Mucosa of descending colon (tissue), 3 donors: ENCODE results near the gene UBE2B. TPM values are rescaled to one million over a fixed set of nuclear protein-coding genes. Genes with fewer than 3 reads are reported as not detected.
"Not testable (repeated sequence)": the region's sequence is repeated elsewhere in the genome, so short reads cannot be mapped to it uniquely, and the experiment has no call there.

Source experiments
- ATAC-seq: fragments of 200-7000 bp; cut with Tn5 transposase; one replicate; pipeline ENCODE4 v1.9.1; 2020; ENCODE audit warnings: mild to moderate bottlenecking, moderate library complexity
- DNase-seq, 3 donors: peaks; one replicate each; pipeline ENCODE4 v3.0.0-alpha.2; 2020
- H3K36me3 ChIP-seq: fragments of 200-600 bp; one replicate; pipeline ENCODE4 v1.8.0; 2021; ENCODE audit warnings: low read depth, mild to moderate bottlenecking
- H3K4me1 ChIP-seq: fragments of 200-600 bp; one replicate; pipeline ENCODE4 v1.8.0; 2021; ENCODE audit warnings: low read depth, mild to moderate bottlenecking
- H3K4me3 ChIP-seq: fragments of 200-600 bp; one replicate; pipeline ENCODE4 v1.8.0; 2021; ENCODE audit warnings: mild to moderate bottlenecking
- H3K9me3 ChIP-seq: fragments of 200-600 bp; one replicate; pipeline ENCODE4 v1.8.0; 2021; ENCODE audit warnings: mild to moderate bottlenecking
- intact Hi-C, 2 donors: fragments of 100-400 bp; cut with DNase I in 1 of 2; cut with micrococcal nuclease in 1 of 2; formaldehyde crosslinking; loops; one replicate each; pipeline versions ENCODE4 v1.11.0 to v1.11.1; 2022; cut with DNase I, micrococcal nuclease
- total RNA-seq, 3 donors: library from RNA; stranded (reverse); fragmentation: NEBNext Ultra II Directional in 2 of 3; extraction: Animal tissue kit (Norgen Biotek cat#: 25700) in 2 of 3; gene quantifications; one replicate each; pipeline versions ENCODE4 v1.2.1 to v1.2.4, GENCODE V29; 2021 to 2023
- TF ChIP-seq, protein P1 (sequence below): fragments of 200-600 bp; IDR thresholded peaks from one replicate; pipeline ENCODE4 v1.8.0; 2022; ENCODE audit warnings: antibody characterized with exemption, mild to moderate bottlenecking
- donor health status: DM: no; HTN: no; CAD: no; lungs with moderate emphysema.
- donor health status: DM: no; HTN: no; CAD: no.
- donor health status: DM: no; HTN: yes; CAD: no.

The UBE2B gene
- total RNA-seq, 3 donors from 2014 or later = 84.4 to 99.5 (median 89.5) TPM

DNA sequence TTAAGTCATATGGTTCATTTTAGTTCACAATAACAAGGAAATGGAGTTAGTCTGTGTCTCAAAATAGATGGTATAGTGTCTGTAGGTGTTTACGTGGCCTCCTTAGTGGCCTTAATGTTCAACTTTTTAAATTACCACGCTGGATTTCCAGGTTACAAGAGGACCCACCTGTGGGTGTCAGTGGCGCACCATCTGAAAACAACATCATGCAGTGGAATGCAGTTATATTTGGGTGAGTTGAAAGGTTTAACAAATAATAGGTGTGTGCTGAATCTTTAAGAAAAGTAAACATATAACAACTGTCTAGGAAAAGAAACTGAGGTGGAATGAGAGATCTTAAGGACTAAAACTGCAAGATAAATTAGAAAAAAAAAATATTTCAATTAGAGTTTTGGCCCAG lies 2.9 kb downstream of the UBE2B start:
- intact Hi-C loops = no loop called here
- Histone ChIP-seq H3K4me1 (peaks cover 14% of the 10 kb centered on the region), H3K4me3 (no peak overlapping the region), H3K9me3 (no peaks in the 10 kb centered on the region), H3K36me3 (no peaks in the 10 kb centered on the region)
- DNase-seq (no peak), ATAC-seq (no peak)
- TF ChIP-seq, protein P1, sequence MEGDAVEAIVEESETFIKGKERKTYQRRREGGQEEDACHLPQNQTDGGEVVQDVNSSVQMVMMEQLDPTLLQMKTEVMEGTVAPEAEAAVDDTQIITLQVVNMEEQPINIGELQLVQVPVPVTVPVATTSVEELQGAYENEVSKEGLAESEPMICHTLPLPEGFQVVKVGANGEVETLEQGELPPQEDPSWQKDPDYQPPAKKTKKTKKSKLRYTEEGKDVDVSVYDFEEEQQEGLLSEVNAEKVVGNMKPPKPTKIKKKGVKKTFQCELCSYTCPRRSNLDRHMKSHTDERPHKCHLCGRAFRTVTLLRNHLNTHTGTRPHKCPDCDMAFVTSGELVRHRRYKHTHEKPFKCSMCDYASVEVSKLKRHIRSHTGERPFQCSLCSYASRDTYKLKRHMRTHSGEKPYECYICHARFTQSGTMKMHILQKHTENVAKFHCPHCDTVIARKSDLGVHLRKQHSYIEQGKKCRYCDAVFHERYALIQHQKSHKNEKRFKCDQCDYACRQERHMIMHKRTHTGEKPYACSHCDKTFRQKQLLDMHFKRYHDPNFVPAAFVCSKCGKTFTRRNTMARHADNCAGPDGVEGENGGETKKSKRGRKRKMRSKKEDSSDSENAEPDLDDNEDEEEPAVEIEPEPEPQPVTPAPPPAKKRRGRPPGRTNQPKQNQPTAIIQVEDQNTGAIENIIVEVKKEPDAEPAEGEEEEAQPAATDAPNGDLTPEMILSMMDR = no peak

DNA sequence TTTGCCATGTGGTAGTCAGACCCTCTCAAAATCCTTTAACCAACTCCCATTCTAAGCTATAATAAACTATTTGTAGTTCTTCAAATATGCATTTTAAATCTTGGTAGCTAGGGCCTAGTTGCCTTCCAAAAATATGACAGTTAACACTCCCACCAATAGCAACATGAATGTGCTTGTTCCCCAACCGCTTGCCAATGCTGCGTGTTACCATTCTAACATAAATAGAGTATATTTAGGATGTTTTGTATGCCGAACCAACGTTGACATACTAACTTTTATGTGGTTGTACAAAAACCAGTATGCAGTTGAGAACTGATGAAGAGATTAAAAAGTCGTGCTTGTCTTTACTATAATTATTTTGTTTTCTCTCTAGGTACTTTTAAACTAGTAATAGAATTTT lies 9.0 kb downstream of the UBE2B start:
- H3K9me3 ChIP-seq = no peaks in the 10 kb centered on the region
- ATAC-seq = no peak
- no peak overlapping the region for H3K4me3 ChIP-seq
- no peaks in the 10 kb centered on the region for H3K4me1 ChIP-seq
- no peaks in the 10 kb centered on the region for H3K36me3 ChIP-seq
- no peak for DNase-seq
- intact Hi-C loops = no loop called here
- TF ChIP-seq, protein P1 = no peak

DNA sequence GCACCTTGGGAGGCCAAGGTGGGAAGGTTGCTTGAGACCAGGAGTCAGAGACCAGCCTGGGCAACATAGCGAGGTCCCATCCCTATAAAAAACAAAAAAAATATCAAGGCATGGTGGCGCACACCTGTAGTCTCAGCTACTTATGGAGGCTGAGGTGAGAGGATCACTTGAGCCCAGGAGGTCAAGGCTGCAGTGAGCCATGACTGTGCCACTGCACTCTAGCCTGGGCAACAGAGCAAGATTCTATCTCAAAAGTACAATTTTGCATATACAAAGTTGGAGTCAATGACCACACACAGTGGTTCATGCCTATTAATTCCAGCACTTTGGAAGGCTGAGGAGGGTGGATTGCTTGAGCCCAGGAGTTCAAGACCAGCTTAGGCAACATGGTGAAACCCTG lies 10.8 kb downstream of the UBE2B start:
- DNase-seq, H3K4me3 ChIP-seq, H3K9me3 ChIP-seq, H3K4me1 ChIP-seq, ATAC-seq, H3K36me3 ChIP-seq, intact Hi-C loops: not testable (repeated sequence)

- intact Hi-C loops = no loop called here
- no peaks in the 10 kb centered on the region for H3K9me3 ChIP-seq
- DNase-seq (no peak), ATAC-seq (no peak)
- no peak overlapping the region for H3K4me3 ChIP-seq
- TF ChIP-seq, protein P1 = no peak
- no peaks in the 10 kb centered on the region for H3K36me3 ChIP-seq
- no peaks in the 10 kb centered on the region for H3K4me1 ChIP-seq
Measured at GRCh38 chr5:134383980-134384697, 12.8 kb downstream of the UBE2B start.

GRCh38 chr5:134387443-134387842 lies 16.1 kb downstream of the UBE2B start:
- no peaks in the 10 kb centered on the region for H3K4me1 ChIP-seq
- DNase-seq = no peak
- no peak for ATAC-seq
- peaks cover 10% of the 10 kb centered on the region for H3K36me3 ChIP-seq
- TF ChIP-seq, protein P1 = no peak
- H3K4me3 ChIP-seq = no peak overlapping the region
- intact Hi-C loops = no loop called here
- no peaks in the 10 kb centered on the region for H3K9me3 ChIP-seq

DNA sequence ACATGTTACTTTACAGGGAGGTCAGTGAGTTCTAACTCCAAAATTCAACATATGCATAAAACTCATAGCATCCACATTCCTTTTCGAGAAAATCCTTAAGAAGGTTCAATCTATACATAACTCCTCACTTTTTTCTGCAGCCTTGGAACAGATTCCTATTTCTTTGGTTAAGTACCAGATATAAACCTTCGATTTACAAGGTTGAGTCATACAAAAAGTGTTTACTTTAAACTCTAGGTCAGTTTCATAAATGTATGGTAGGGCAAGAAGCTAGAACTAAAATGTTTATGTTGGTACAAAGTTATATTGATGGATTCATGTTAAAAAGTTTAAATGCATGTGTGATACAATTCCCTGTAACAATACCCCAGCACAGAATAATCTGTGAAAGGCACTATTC lies 20.9 kb downstream of the UBE2B start:
- ATAC-seq = no peak
- intact Hi-C loops = no loop called here
- TF ChIP-seq, protein P1 = no peak
- H3K4me1 ChIP-seq = no peaks in the 10 kb centered on the region
- peaks cover 10% of the 10 kb centered on the region for H3K36me3 ChIP-seq
- DNase-seq = no peak
- no peaks in the 10 kb centered on the region for H3K9me3 ChIP-seq
- no peak overlapping the region for H3K4me3 ChIP-seq
